HEK293 (cell line): ENCODE results near the gene TMTC1.

Experiments used
- CTCF ChIA-PET: fragments of 350-600 bp; formaldehyde crosslinking; extraction: SDS; loops from one replicate; lab custom pipeline; 2021; ENCODE audit warnings: antibody characterized with exemption; lab: Yijun Ruan, JAX
- POLR2A ChIA-PET: fragments of 300-600 bp; formaldehyde crosslinking; extraction: SDS; loops from one replicate; lab custom pipeline; 2020; ENCODE audit warnings: antibody characterized with exemption, inconsistent platforms; lab: Yijun Ruan, JAX
- H3K27ac ChIP-seq: fragments of 200-500 bp; sonication (Bioruptor generic); 2 replicates; pipeline ENCODE4 v1.5.1; 2014; ENCODE audit warnings: low read depth, low read length, control low read depth, inconsistent platforms; ENCODE audit errors: extremely low read depth
- H3K36me3 ChIP-seq, 2 experiments: fragments of 200-500 bp in 1 of 2; sonication (Bioruptor generic) in 1 of 2; 1 replicate in 1 of 2; 2 replicates in 1 of 2; pipeline ENCODE4 v1.5.1; 2014 to 2017; ENCODE audit warnings: inconsistent platforms in 2 of 2, low read length in 2 of 2; ENCODE audit not compliant: control insufficient read depth in 2 of 2, insufficient read depth in 1 of 2
- H3K4me1 ChIP-seq: fragments of 200-500 bp; sonication (Bioruptor generic); 2 replicates; pipeline ENCODE4 v1.5.1; 2014; ENCODE audit warnings: mild to moderate bottlenecking, low read length, inconsistent platforms; ENCODE audit not compliant: control insufficient read depth, insufficient read depth
- H3K4me3 ChIP-seq: 2 replicates; pipeline ENCODE4 v1.5.1; 2011; ENCODE audit warnings: low read depth, mild to moderate bottlenecking, control low read depth, low read length, moderate library complexity
- H3K9me3 ChIP-seq: fragments of 200-500 bp; sonication (Bioruptor generic); 2 replicates; pipeline ENCODE4 v1.5.1; 2014; ENCODE audit warnings: low read depth, low read length, inconsistent platforms; ENCODE audit not compliant: control insufficient read depth, insufficient read depth
- HOXA7 ChIP-seq: sonication (generic); formaldehyde crosslinking; IDR thresholded peaks from 2 replicates; pipeline ENCODE4 v1.8.1; 2022; ENCODE audit warnings: missing genetic modification reagents, borderline replicate concordance
- KLF8 ChIP-seq: fragments of 450-650 bp; formaldehyde crosslinking; IDR thresholded peaks from 2 replicates; pipeline ENCODE4 v1.5.1; 2016; ENCODE audit warnings: missing biosample characterization, missing genetic modification characterization
- PRDM10 ChIP-seq: fragments of 450-650 bp; formaldehyde crosslinking; IDR thresholded peaks from 2 replicates; pipeline ENCODE4 v1.5.1; 2016; ENCODE audit warnings: missing biosample characterization, missing genetic modification characterization
- WT1 ChIP-seq: fragments of 450-650 bp; formaldehyde crosslinking; IDR thresholded peaks from 2 replicates; pipeline ENCODE4 v1.5.1; 2016; ENCODE audit warnings: missing biosample characterization, missing genetic modification characterization
- ZNF121 ChIP-seq: fragments of 450-650 bp; formaldehyde crosslinking; IDR thresholded peaks from 2 replicates; pipeline ENCODE4 v1.5.1; 2016; ENCODE audit warnings: missing biosample characterization, missing genetic modification characterization
- ZNF239 ChIP-seq: fragments of 450-650 bp; formaldehyde crosslinking; IDR thresholded peaks from 2 replicates; pipeline ENCODE4 v1.5.1; 2016; ENCODE audit warnings: missing biosample characterization, missing genetic modification characterization
- ZNF24 ChIP-seq: fragments of 450-650 bp; formaldehyde crosslinking; IDR thresholded peaks from 2 replicates; pipeline ENCODE4 v1.5.1; 2016; ENCODE audit warnings: missing biosample characterization, missing genetic modification characterization
- ZNF354C ChIP-seq: fragments of 450-650 bp; formaldehyde crosslinking; IDR thresholded peaks from 2 replicates; pipeline ENCODE4 v1.5.1; 2016; ENCODE audit warnings: missing biosample characterization, missing genetic modification characterization, low read depth, borderline replicate concordance
- ZNF362 ChIP-seq: fragments of 450-650 bp; formaldehyde crosslinking; IDR thresholded peaks from 2 replicates; pipeline ENCODE4 v1.5.1; 2016; ENCODE audit warnings: missing biosample characterization, missing genetic modification characterization
- ZNF391 ChIP-seq: fragments of 450-650 bp; formaldehyde crosslinking; IDR thresholded peaks from 2 replicates; pipeline ENCODE4 v1.5.1; 2016; ENCODE audit warnings: low read depth, missing biosample characterization, missing genetic modification characterization, borderline replicate concordance
- ZNF571 ChIP-seq: fragments of 450-650 bp; formaldehyde crosslinking; IDR thresholded peaks from 2 replicates; pipeline ENCODE4 v1.5.0; 2017; ENCODE audit warnings: missing biosample characterization, missing genetic modification characterization
- ZNF600 ChIP-seq: fragments of 450-650 bp; formaldehyde crosslinking; IDR thresholded peaks from 2 replicates; pipeline ENCODE4 v1.5.1; 2016; ENCODE audit warnings: missing biosample characterization, missing genetic modification characterization
- ZNF792 ChIP-seq: fragments of 450-650 bp; formaldehyde crosslinking; IDR thresholded peaks from 2 replicates; pipeline ENCODE4 v1.5.1; 2016; ENCODE audit warnings: missing biosample characterization, missing genetic modification characterization
- ZSCAN23 ChIP-seq: fragments of 450-650 bp; formaldehyde crosslinking; IDR thresholded peaks from 2 replicates; pipeline ENCODE4 v1.5.1; 2016; ENCODE audit warnings: missing biosample characterization, missing genetic modification characterization
- TF ChIP-seq, protein P1 (sequence below): fragments of 450-650 bp; formaldehyde crosslinking; IDR thresholded peaks from 2 replicates; pipeline ENCODE4 v1.5.1; 2016; ENCODE audit warnings: missing biosample characterization, missing genetic modification characterization
- TF ChIP-seq, protein P2 (sequence below): fragments of 450-650 bp; formaldehyde crosslinking; IDR thresholded peaks from 2 replicates; pipeline ENCODE4 v1.5.1; 2016; ENCODE audit warnings: missing biosample characterization, missing genetic modification characterization
- TF ChIP-seq, protein P3 (sequence below): fragments of 450-650 bp; formaldehyde crosslinking; conservative IDR thresholded peaks from 2 replicates; pipeline ENCODE4 v1.5.1; 2016; ENCODE audit warnings: low read depth, missing biosample characterization, missing genetic modification characterization

The TMTC1 gene

DNA sequence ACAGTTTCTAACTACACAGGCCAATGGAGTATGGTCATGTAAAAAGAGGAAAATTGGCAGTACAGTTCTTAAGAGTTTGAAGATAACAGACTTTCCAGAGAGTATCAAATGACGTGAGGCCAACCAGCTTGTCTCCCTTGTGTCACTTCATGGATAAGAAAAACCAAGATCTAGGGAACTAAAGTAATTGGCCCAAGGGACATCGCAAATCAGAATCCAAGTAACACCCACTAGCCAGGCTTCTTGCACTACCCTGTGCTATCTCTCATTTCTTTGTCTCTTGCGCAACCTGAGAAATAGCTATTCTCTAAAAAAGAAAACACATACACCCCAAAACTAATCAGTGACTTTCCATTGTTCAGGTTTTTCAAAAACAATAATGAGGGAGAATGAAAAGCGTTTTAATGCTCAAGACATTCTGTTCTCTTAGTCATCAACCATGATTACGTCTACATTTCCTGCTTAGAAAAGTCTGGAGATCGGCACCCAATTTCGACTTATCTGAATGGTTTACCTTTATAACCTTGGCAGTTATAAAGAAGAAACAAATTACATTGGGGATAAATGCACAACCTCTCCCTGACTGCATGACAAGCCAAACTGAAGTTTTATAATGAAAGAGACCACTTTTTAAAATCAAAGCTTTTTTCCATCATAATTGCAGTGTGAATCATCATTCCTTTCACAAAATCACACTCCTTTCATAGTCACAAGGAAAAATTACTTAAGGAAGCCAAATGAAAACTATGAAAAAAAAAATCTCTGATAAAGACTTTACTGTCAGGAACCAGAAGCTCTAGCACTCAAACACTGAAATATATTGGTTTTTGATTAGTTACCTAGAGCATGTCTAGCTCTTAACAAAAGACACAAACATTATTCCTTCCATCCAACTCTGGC lies 42.1 kb downstream of the TMTC1 start (continued):
- TF ChIP-seq, protein P1, sequence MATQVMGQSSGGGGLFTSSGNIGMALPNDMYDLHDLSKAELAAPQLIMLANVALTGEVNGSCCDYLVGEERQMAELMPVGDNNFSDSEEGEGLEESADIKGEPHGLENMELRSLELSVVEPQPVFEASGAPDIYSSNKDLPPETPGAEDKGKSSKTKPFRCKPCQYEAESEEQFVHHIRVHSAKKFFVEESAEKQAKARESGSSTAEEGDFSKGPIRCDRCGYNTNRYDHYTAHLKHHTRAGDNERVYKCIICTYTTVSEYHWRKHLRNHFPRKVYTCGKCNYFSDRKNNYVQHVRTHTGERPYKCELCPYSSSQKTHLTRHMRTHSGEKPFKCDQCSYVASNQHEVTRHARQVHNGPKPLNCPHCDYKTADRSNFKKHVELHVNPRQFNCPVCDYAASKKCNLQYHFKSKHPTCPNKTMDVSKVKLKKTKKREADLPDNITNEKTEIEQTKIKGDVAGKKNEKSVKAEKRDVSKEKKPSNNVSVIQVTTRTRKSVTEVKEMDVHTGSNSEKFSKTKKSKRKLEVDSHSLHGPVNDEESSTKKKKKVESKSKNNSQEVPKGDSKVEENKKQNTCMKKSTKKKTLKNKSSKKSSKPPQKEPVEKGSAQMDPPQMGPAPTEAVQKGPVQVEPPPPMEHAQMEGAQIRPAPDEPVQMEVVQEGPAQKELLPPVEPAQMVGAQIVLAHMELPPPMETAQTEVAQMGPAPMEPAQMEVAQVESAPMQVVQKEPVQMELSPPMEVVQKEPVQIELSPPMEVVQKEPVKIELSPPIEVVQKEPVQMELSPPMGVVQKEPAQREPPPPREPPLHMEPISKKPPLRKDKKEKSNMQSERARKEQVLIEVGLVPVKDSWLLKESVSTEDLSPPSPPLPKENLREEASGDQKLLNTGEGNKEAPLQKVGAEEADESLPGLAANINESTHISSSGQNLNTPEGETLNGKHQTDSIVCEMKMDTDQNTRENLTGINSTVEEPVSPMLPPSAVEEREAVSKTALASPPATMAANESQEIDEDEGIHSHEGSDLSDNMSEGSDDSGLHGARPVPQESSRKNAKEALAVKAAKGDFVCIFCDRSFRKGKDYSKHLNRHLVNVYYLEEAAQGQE (tag by site-specific recombination), result no peak
- TF ChIP-seq HOXA7 (CRISPR knock-in tag), result no peak
- 0 out of 2 replicates have a peak, but pooled peaks have one; percentile 17 for TF ChIP-seq PRDM10 (tag by site-specific recombination)
- TF ChIP-seq ZNF391 (tag by site-specific recombination), result no peak
- no peak for TF ChIP-seq ZNF571 (tag by site-specific recombination)
- no peak for TF ChIP-seq ZNF24
- no peak for TF ChIP-seq KLF8 (tag by site-specific recombination)
- TF ChIP-seq ZNF362, result no peak

GRCh38 chr12:29739279-29739991 lies 44.3 kb downstream of the TMTC1 start:
- POLR2A ChIA-PET, result no interaction called here
- no peaks in the 10 kb centered on the region for H3K9me3 ChIP-seq
- peaks cover 28% of the 10 kb centered on the region for H3K4me1 ChIP-seq
- no peak overlapping the region for H3K4me3 ChIP-seq
- H3K27ac ChIP-seq, result no peak overlapping the region
- TF ChIP-seq ZNF792 (tag by site-specific recombination) (no peak), ZNF121 (tag by site-specific recombination) (peak; percentile 73)
- TF ChIP-seq, all 188 proteins: peak for 1
- CTCF ChIA-PET, result no interaction called here
- H3K36me3 ChIP-seq, result no peaks in the 10 kb centered on the region; a peak in 1 of 3 replicates

GRCh38 chr12:29738365-29738764 lies 45.4 kb downstream of the TMTC1 start:
- no peaks in the 10 kb centered on the region; a peak in 1 of 3 replicates for H3K36me3 ChIP-seq
- peaks cover 26% of the 10 kb centered on the region for H3K4me1 ChIP-seq
- POLR2A ChIA-PET, result no interaction called here
- H3K9me3 ChIP-seq, result no peaks in the 10 kb centered on the region
- no peak overlapping the region for H3K27ac ChIP-seq
- H3K4me3 ChIP-seq, result no peak overlapping the region
- CTCF ChIA-PET, result interaction anchor here (0.5 kb wide), 1 partner anchor 969 kb away, joined by 5 read pairs; no protein-coding TSS in a partner anchor
- TF ChIP-seq ZSCAN23 (tag by site-specific recombination) (no peak), ZNF600 (no peak), ZNF354C (no peak), WT1 (no peak), ZNF239 (no peak)
- TF ChIP-seq, protein P2, sequence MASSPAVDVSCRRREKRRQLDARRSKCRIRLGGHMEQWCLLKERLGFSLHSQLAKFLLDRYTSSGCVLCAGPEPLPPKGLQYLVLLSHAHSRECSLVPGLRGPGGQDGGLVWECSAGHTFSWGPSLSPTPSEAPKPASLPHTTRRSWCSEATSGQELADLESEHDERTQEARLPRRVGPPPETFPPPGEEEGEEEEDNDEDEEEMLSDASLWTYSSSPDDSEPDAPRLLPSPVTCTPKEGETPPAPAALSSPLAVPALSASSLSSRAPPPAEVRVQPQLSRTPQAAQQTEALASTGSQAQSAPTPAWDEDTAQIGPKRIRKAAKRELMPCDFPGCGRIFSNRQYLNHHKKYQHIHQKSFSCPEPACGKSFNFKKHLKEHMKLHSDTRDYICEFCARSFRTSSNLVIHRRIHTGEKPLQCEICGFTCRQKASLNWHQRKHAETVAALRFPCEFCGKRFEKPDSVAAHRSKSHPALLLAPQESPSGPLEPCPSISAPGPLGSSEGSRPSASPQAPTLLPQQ (tag by site-specific recombination), result no peak
- TF ChIP-seq, protein P3, sequence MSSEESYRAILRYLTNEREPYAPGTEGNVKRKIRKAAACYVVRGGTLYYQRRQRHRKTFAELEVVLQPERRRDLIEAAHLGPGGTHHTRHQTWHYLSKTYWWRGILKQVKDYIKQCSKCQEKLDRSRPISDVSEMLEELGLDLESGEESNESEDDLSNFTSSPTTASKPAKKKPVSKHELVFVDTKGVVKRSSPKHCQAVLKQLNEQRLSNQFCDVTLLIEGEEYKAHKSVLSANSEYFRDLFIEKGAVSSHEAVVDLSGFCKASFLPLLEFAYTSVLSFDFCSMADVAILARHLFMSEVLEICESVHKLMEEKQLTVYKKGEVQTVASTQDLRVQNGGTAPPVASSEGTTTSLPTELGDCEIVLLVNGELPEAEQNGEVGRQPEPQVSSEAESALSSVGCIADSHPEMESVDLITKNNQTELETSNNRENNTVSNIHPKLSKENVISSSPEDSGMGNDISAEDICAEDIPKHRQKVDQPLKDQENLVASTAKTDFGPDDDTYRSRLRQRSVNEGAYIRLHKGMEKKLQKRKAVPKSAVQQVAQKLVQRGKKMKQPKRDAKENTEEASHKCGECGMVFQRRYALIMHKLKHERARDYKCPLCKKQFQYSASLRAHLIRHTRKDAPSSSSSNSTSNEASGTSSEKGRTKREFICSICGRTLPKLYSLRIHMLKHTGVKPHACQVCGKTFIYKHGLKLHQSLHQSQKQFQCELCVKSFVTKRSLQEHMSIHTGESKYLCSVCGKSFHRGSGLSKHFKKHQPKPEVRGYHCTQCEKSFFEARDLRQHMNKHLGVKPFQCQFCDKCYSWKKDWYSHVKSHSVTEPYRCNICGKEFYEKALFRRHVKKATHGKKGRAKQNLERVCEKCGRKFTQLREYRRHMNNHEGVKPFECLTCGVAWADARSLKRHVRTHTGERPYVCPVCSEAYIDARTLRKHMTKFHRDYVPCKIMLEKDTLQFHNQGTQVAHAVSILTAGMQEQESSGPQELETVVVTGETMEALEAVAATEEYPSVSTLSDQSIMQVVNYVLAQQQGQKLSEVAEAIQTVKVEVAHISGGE (tag by site-specific recombination), result no peak
